ENCODE results near the gene LIMS3.
"Not testable (repeated sequence)": the region's sequence is repeated elsewhere in the genome, so short reads cannot be mapped to it uniquely, and the experiment has no call there.

- not testable (repeated sequence) for TF ChIP-seq CTCF (conservative IDR thresholded peaks at IDR 0.05); ZFX (IDR thresholded peaks at IDR 0.05)
These were observed 38.0 kb downstream of the LIMS3 start for GRCh38 chr2:109936534-109936933.
